Tibial nerve (tissue), 4 donors: ENCODE measurements around the gene RUFY2. TPM values are rescaled to one million over a fixed set of nuclear protein-coding genes. Genes with fewer than 3 reads are reported as not detected.

Experiments
- DNase-seq, 2 donors: peaks; one replicate each; pipeline ENCODE4 v3.0.0-alpha.2; 2019; ENCODE audit warnings: low spot score in 2 of 2
- H3K27ac ChIP-seq, 4 donors: fragments of 200-600 bp; sonication (generic) in 3 of 4; one replicate each; pipeline ENCODE4 v1.5.1; 2017 to 2019; ENCODE audit warnings: mild to moderate bottlenecking in 1 of 4
- H3K27me3 ChIP-seq, 2 donors: fragments of 200-600 bp; sonication (generic) in 1 of 2; one replicate each; pipeline versions ENCODE4 v1.5.1 to v1.6.0; 2017 to 2019
- H3K36me3 ChIP-seq, 3 donors: fragments of 200-600 bp; sonication (generic); one replicate each; pipeline ENCODE4 v1.5.1; 2018 to 2019
- H3K4me1 ChIP-seq, 4 donors: fragments of 200-600 bp; sonication (generic) in 3 of 4; one replicate each; pipeline ENCODE4 v1.5.1; 2017 to 2019
- H3K4me3 ChIP-seq, 4 donors: fragments of 200-600 bp; sonication (generic) in 3 of 4; one replicate each; pipeline ENCODE4 v1.5.1; 2017 to 2019; ENCODE audit warnings: mild to moderate bottlenecking in 1 of 4, moderate library complexity in 1 of 4
- H3K9me3 ChIP-seq, 4 donors: fragments of 200-600 bp; sonication (generic) in 3 of 4; one replicate each; pipeline ENCODE4 v1.5.1; 2017 to 2019
- CTCF ChIP-seq, 5 experiments: fragments of 200-600 bp in 3 of 5; fragments of 450-650 bp in 2 of 5; sonication (generic) in 3 of 5; IDR thresholded peaks; one replicate each; pipeline ENCODE4 v1.5.1; 2016 to 2019; ENCODE audit warnings: antibody characterized with exemption in 5 of 5, mild to moderate bottlenecking in 3 of 5, moderate library complexity in 2 of 5
- EP300 ChIP-seq, 2 donors: sonication (generic); formaldehyde crosslinking; IDR thresholded peaks; one replicate each; pipeline ENCODE4 v1.6.1; 2017; ENCODE audit warnings: antibody characterized with exemption in 2 of 2, mild to moderate bottlenecking in 1 of 2
- POLR2A ChIP-seq, 2 donors: fragments of 450-650 bp; IDR thresholded peaks; one replicate each; pipeline ENCODE4 v1.6.1; 2017; ENCODE audit warnings: antibody characterized with exemption in 2 of 2, mild to moderate bottlenecking in 2 of 2, moderate library complexity in 2 of 2
- WGBS, 2 donors: methylation state at CpG; one replicate each; pipeline ENCODE4 v1.1.5; 2018; 5-methylcytosine and 5-hydroxymethylcytosine counted together
- total RNA-seq, 4 donors: library from RNA; depleted of rRNA; stranded (reverse); fragments of >200 nt; gene quantifications; one replicate each; pipeline ENCODE4 v1.1.0, GENCODE V29; 2016

RUFY2 gene
- total RNA-seq, 4 donors from 2014 or later: 31.4 to 41.2 (median 31.7) TPM

GRCh38 chr10:68364101-68364886 is 42.8 kb downstream of the RUFY2 start:
- Histone ChIP-seq H3K27me3 (no peaks in the 10 kb centered on the region), H3K27ac (no peak overlapping the region), H3K4me1 (no peaks in the 10 kb centered on the region), H3K4me3 (no peak overlapping the region), H3K36me3 (peaks cover 0 to 65% (median 6%) of the 10 kb centered on the region in 3 donors), H3K9me3 (no peaks in the 10 kb centered on the region)
- WGBS, 2 donors: 82 to 87% methylated on average over 3 of the region's 3 CpGs
- DNase-seq: no peak
- TF ChIP-seq CTCF (IDR thresholded peaks at IDR 0.05) (no peak), POLR2A (IDR thresholded peaks at IDR 0.05) (no peak), EP300 (IDR thresholded peaks at IDR 0.05) (no peak)

GRCh38 chr10:68362590-68362989 is 44.5 kb downstream of the RUFY2 start:
- peaks cover 0 to 71% (median 6%) of the 10 kb centered on the region in 3 donors for H3K36me3 ChIP-seq
- H3K27ac ChIP-seq: no peak overlapping the region
- no peak for DNase-seq
- WGBS, 2 donors: 77 to 79% methylated on average over 3 of the region's 3 CpGs
- H3K4me3 ChIP-seq: no peak overlapping the region
- no peaks in the 10 kb centered on the region for H3K27me3 ChIP-seq
- no peaks in the 10 kb centered on the region for H3K4me1 ChIP-seq
- TF ChIP-seq POLR2A (IDR thresholded peaks at IDR 0.05) (no peak), CTCF (IDR thresholded peaks at IDR 0.05) (no peak), EP300 (IDR thresholded peaks at IDR 0.05) (no peak)
- no peaks in the 10 kb centered on the region for H3K9me3 ChIP-seq

GRCh38 chr10:68359189-68359588 is 47.9 kb downstream of the RUFY2 start:
- 87 to 96% methylated on average over 6 of the region's 6 CpGs for WGBS, 2 donors
- TF ChIP-seq CTCF (IDR thresholded peaks at IDR 0.05) (no peak), EP300 (IDR thresholded peaks at IDR 0.05) (no peak), POLR2A (IDR thresholded peaks at IDR 0.05) (no peak)
- no peaks in the 10 kb centered on the region for H3K27me3 ChIP-seq
- H3K9me3 ChIP-seq: no peaks in the 10 kb centered on the region
- DNase-seq: no peak
- no peaks in the 10 kb centered on the region for H3K4me1 ChIP-seq
- peaks cover 0 to 92% (median 6%) of the 10 kb centered on the region in 3 donors for H3K36me3 ChIP-seq
- no peak overlapping the region for H3K27ac ChIP-seq
- no peak overlapping the region for H3K4me3 ChIP-seq

GRCh38 chr10:68353537-68353936 is 53.5 kb downstream of the RUFY2 start:
- no peaks in the 10 kb centered on the region for H3K9me3 ChIP-seq
- no peak for TF ChIP-seq POLR2A (IDR thresholded peaks at IDR 0.05)
- no peaks in the 10 kb centered on the region for H3K27me3 ChIP-seq
- DNase-seq: no peak
- no peak overlapping the region for H3K27ac ChIP-seq
- no peak overlapping the region for H3K4me3 ChIP-seq
- 98 to 100% methylated on average over 2 of the region's 2 CpGs for WGBS, 2 donors
- no peaks in the 10 kb centered on the region for H3K4me1 ChIP-seq
- peaks cover 0 to 95% (median 12%) of the 10 kb centered on the region in 3 donors for H3K36me3 ChIP-seq

GRCh38 chr10:68348265-68348741 is 58.8 kb downstream of the RUFY2 start:
- 55 to 60% methylated on average over 2 of the region's 2 CpGs for WGBS, 2 donors
- Histone ChIP-seq H3K4me1 (no peaks in the 10 kb centered on the region), H3K27me3 (no peaks in the 10 kb centered on the region), H3K36me3 (peaks cover 0 to 92% (median 11%) of the 10 kb centered on the region in 3 donors), H3K9me3 (no peaks in the 10 kb centered on the region), H3K27ac (no peak overlapping the region), H3K4me3 (no peak overlapping the region)
- TF ChIP-seq CTCF (IDR thresholded peaks at IDR 0.05): peak; percentile 33 to 58 (median 37)
- TF ChIP-seq EP300 (IDR thresholded peaks at IDR 0.05): no peak
- no peak for DNase-seq
